ENCODE results near the gene UBA6.
"Not testable (repeated sequence)": the region's sequence is repeated elsewhere in the genome, so short reads cannot be mapped to it uniquely, and the experiment has no call there.

The UBA6 gene
- total RNA-seq, result 89.2 to 92.3 reads per million in 2 donors

GRCh38 chr4:67700738-67701516 lies at the start of gene UBA6:
UBA6 (minus strand) TSS chr4:67701155; CDS start chr4:67701119, 36 bp downstream.
- peak; percentile 89 to 98 (median 91) for DNase-seq

DNA sequence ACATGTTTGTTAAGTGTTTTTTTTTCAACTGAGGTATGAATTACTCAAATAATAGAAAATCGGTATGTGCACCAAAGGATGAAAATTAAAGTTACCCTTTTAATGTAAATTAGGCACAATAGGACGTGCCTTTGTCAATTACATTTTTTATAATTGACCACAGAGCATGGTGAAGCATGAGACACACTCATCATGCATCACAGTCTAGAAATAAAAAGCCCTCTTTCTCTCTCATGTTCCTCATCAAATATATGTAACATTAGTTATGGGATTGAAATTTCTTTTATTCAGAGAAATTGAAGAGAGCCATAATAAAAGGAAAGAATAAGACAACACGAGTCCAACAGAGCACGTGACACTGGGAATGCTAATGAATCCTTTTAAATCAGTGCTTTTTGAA lies 49.7 kb upstream of the UBA6 start:
- no peak for DNase-seq

DNA sequence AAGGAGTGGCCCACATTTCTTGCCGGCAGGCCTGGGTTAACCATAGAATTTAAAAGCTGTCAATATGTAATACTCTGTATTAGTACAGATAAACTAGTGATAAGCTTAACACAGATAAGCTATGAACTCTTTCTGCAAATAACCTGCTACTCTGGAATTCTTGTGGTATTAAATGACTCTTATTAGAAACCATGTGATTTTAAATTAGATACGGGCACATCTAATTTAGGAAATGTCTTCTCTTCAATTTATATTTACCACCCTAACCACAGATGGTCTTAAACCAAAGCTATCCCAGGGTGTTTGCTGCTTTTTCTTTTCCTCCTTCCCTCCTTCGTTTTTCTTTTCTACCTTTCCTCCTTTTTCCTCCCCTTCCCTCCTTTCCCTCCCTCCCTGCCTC lies 48.3 kb upstream of the UBA6 start:
- no peak for DNase-seq

DNA sequence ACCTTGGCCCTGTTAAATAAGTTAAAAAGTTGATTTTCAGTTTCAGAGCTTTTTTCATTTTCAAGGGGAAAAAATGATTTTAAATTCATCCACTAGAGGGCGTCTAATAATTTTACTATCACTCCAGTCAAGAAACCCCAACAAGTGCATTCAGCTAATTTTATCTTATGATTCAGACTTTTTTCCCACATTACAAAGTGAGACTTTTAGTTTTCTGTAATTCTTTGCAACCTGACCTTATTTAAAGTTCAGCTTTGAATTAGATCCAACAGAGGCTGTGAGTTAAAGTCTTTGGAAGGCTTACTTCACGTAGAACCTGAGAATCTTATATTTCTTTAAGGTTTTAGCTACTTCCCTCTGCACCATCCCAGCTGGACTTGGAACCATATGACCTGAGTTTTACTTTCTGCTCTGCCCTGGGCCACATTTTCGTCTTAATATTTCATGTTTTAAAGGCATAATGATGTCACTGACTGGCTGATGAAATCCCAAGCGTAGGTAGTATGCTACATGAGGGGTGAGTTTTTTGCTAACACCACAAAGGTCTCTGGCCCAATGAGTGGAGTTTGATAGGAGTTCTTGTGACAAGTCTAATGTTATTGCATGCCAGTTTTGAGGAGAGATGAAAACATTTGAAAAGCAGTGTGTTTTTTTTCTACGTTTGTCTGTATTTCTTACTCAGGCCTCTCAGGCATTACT lies 46.0 kb upstream of the UBA6 start:
- DNase-seq, result peak in 2 of 5 experiments; percentile 2 to 39

DNA sequence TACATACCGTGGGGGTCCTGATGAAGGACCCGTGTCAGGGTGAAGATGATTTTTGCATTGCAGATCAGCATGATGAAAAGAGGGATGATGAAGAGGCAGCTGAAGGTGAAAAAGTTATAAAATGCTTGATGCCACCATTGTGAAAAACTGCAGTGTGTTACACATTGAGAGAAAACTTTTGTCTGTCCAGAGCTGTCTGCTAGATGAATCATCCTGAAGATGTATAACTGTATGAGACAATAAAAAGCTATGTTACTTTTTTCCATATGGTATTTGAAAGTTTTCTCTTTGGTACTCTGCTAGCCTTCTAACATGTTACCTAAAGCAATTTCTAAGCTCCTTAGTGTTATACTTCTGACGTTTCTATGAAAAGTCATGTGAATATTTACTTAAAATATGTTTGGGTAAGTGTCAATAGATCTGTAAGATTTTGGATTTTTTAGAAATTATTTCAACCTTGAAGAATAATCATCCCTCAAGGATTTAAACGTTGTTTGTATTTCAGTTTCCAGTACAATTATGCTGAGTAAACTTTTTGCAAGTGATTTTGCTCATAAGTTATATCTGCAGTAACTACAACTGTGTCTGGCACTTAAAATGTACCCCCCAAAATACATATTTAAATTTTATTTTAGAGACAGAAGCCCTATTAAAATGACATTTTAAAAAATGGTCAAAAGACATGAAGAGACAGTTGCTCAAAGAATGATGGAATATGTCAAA lies 43.8 kb upstream of the UBA6 start:
- no peak for DNase-seq

GRCh38 chr4:67743194-67743593 lies 42.2 kb upstream of the UBA6 start:
- DNase-seq, result peak in 1 of 5 experiments; percentile 31

GRCh38 chr4:67736262-67736661 lies 35.3 kb upstream of the UBA6 start:
- no peak for DNase-seq

GRCh38 chr4:67735325-67735724 lies 34.4 kb upstream of the UBA6 start:
- no peak for DNase-seq

DNA sequence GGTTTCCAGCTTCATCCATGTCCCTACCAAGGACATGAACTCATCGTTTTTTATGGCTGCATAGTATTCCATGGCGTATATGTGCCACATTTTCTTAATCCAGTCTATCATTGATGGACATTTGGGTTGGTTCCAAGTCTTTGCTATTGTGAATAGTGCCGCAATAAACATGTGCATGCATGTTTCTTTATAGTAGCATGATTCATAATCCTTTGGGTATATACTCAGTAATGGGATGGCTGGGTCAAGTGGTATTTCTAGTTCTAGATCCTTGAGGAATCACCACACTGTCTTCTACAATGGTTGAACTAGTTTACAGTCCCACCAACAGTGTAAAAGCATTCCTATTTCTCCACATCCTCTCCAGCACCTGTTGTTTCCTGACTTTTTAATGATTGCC lies 29.6 kb upstream of the UBA6 start:
- DNase-seq, result not testable (repeated sequence)

- DNase-seq, result peak in 1 of 5 experiments; percentile 24
These were observed 26.3 kb upstream of the UBA6 start for GRCh38 chr4:67727124-67727850.

- DNase-seq, result no peak
These were observed 25.0 kb upstream of the UBA6 start for GRCh38 chr4:67725981-67726380.

- no peak for DNase-seq
These were observed 24.2 kb upstream of the UBA6 start for GRCh38 chr4:67725132-67725531.

GRCh38 chr4:67723949-67724348 lies 23.0 kb upstream of the UBA6 start:
- DNase-seq, result no peak

DNA sequence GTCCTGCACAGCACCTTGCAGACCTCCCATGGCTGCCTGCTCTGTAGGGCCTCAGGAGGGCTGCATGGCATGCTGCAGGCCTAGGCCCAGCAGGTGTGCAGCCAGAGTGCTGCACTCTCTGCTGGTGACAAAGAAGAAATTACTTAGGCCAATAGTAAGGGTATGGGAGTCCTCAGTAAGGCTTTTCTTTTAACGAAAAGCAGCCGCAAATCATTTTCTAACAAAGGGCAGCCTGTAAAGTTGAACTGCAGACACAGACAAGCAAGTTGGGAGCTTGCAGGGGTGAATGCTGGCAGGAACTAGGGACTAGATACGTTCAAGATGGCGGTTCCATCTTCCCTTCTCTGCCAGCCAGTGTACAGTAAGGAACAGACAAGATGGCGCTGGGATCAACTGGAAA lies 22.4 kb upstream of the UBA6 start:
- no peak for DNase-seq

DNA sequence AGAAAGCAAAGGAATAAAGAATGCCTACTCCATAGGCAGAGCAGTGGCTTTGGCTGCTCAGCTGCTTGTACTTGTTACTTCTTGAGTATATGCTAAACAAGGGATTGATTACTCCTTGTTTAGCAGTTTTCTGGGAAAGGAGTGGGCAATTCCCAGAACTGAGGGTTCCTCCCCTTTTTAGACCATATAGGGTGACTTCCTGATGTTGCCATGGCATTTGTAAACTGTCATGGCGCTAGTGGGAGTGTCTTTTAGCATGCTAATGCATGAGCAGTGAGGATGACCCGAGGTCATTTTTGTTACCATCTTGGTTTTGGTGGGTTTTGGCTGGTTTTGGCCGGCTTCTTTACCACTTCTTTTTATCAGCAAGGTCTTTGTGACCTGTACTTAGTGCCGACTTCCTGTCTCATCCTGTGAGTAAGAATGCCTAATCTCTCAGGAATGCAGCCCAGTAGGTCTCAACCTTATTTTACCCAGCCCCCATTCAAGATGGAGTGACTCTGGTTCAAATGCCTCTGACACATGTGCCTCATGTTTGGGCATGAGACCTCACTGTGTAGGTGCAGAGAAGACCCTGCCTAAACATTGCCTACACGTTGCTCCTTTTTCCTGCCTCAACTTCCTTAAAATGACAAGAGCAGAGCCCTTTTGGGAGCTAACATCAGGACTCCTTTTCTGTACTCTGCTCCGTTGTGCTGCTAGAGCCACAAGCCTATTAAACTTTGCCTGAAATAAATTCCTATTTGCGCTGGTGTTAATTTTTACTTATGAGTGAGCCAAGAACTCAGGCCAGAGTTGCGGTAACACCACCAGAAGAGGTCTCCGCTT lies 21.0 kb upstream of the UBA6 start:
- no peak for DNase-seq

DNA sequence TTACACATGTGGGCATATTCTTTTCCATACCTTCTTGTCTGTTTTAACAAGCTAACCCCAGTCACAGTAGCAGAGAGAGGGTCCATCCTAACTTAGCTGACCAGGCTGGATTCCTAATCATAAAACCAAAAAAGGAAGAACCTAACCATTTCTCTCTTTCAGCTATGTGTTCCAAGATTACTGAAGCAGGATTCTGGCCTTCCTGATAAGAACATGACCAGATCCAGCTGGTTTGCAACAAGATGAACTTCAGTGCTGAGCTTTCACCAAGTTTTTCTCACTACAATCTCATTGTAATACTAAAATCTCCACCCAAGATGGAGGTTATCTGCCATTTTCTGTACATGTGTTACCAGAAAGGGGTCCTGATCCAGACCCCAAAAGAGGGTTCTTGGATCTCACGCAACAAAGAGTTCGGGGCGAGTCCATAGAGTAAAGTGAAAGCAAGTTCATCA lies 20.4 kb upstream of the UBA6 start:
- no peak for DNase-seq

- no peak for DNase-seq
These were observed 19.1 kb upstream of the UBA6 start for GRCh38 chr4:67719953-67720617.

GRCh38 chr4:67718848-67719247 lies 17.9 kb upstream of the UBA6 start:
- no peak for DNase-seq

DNA sequence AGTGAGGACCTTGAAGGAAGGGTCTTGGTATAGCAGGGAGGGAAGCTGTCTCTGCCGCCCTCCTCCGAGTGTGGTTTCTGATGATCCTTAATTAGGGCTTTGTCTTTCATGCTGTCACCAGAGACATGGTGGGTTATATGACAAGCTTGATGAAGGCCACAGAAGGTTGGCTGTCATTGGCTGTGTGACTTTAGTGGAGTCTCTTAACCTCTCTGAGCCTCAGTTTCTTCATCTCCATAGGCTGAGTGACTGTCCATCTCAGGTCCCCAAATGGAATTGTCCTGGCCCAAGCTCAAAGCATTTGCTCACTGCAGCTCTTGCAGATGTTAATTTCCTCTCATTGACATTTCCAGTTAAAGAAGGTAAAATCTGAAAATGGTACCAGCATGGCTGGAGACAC lies 16.6 kb upstream of the UBA6 start:
- no peak for DNase-seq

GRCh38 chr4:67714955-67715354 lies 14.0 kb upstream of the UBA6 start:
- no peak for DNase-seq

GRCh38 chr4:67714248-67714583 lies 13.3 kb upstream of the UBA6 start:
- DNase-seq, result no peak

Measured in T-helper 2 cell (primary cell).